ENCODE data around the gene IL17REL.

IL17REL gene

GRCh38 chr22:50012211-50013181 lies at the start of gene IL17REL:
Gene IL17REL, minus strand, starts transcription at chr22:50012765. Its CDS starts 119 bp downstream, at chr22:50012646.
- no peak for DNase-seq

GRCh38 chr22:50061824-50062355 lies 49.3 kb upstream of the IL17REL start:
- DNase-seq, result no peak

- no peak for DNase-seq
These were observed 48.7 kb upstream of the IL17REL start for GRCh38 chr22:50061141-50061823.

GRCh38 chr22:50060441-50061140 lies 48.0 kb upstream of the IL17REL start:
- DNase-seq, result no peak

GRCh38 chr22:50059881-50060262 lies 47.3 kb upstream of the IL17REL start:
- DNase-seq, result no peak

- DNase-seq, result no peak
These were observed 46.6 kb upstream of the IL17REL start for GRCh38 chr22:50058906-50059880.

GRCh38 chr22:50058061-50058905 lies 45.7 kb upstream of the IL17REL start, which contains the start of gene TTLL8:
Gene TTLL8, minus strand, starts transcription at chr22:50058298.
- DNase-seq, result no peak

- no peak for DNase-seq
These were observed 44.9 kb upstream of the IL17REL start for GRCh38 chr22:50057278-50058060.

- DNase-seq, result no peak
These were observed 43.8 kb upstream of the IL17REL start for GRCh38 chr22:50056214-50056972.

GRCh38 chr22:50053861-50054260 lies 41.3 kb upstream of the IL17REL start:
- DNase-seq, result no peak

GRCh38 chr22:50051930-50052329 lies 39.4 kb upstream of the IL17REL start:
- no peak for DNase-seq

- DNase-seq, result no peak
These were observed 37.0 kb upstream of the IL17REL start for GRCh38 chr22:50049299-50050195.

GRCh38 chr22:50048836-50049235 lies 36.3 kb upstream of the IL17REL start:
- DNase-seq, result no peak

- DNase-seq, result no peak
These were observed 35.6 kb upstream of the IL17REL start for GRCh38 chr22:50048061-50048765.

- DNase-seq, result no peak
These were observed 34.8 kb upstream of the IL17REL start for GRCh38 chr22:50047346-50047745.

GRCh38 chr22:50046481-50047245 lies 34.1 kb upstream of the IL17REL start:
- DNase-seq, result no peak

GRCh38 chr22:50046019-50046415 lies 33.5 kb upstream of the IL17REL start:
- no peak for DNase-seq
